KOPT-K1 (cell line): ENCODE data around the gene CCDC43.
"Not testable (repeated sequence)": the region's sequence is repeated elsewhere in the genome, so short reads cannot be mapped to it uniquely, and the experiment has no call there.

Experiments
- H3K27ac ChIP-seq: fragments of 200-600 bp; sonication (generic); 2 replicates; pipeline ENCODE4 v1.5.1; 2016; ENCODE audit warnings: antibody characterized with exemption, mild to moderate bottlenecking, low read depth, low read length; ENCODE audit not compliant: poor library complexity, severe bottlenecking
- H3K36me3 ChIP-seq: fragments of 200-600 bp; sonication (generic); 2 replicates; pipeline ENCODE4 v1.5.1; 2017; ENCODE audit warnings: antibody characterized with exemption, mild to moderate bottlenecking, low read length, moderate library complexity; ENCODE audit not compliant: insufficient read depth
- H3K9me3 ChIP-seq: fragments of 200-600 bp; sonication (generic); 2 replicates; pipeline ENCODE4 v1.5.1; 2017; ENCODE audit warnings: antibody characterized with exemption, low read length, mild to moderate bottlenecking; ENCODE audit not compliant: insufficient read depth, poor library complexity, severe bottlenecking

CCDC43 gene

DNA sequence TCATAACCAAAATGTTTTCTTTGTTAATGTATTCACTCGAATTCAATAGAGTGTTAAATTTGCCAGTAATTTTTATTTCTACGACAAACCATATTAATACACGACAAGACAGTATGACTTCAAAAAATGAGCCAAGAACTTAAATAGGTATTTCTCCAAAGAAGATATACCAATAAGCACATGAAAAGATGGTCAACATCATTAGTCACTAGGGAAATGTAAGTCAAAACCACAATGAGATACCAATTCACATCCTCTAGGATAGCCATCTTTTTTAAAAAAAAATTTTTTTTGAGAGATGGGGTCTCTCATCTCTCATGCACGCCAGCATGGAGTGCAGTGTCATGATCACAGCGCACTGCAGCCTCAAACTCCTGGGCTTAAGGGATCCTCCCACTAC lies 38.3 kb downstream of the CCDC43 start:
- no peaks in the 10 kb centered on the region for H3K9me3 ChIP-seq

DNA sequence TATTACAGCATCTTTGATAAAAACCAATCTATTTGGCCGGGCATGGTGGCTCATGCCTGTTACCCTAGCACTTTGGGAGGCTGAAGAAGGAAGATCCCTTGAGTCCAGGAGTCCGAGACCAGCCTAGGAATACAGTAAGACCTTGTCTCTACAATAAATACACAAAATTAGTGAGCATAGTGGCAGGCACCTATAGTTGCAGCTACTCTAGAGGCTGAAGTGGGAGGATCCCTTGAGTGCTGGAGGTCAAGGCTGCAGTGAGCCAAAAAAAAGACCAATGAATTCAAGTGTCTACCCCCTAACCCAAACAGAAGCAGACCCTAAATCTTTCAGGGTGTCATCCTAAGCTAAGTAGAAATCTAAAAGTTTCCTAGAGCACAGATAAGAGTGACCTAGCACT lies 40.6 kb downstream of the CCDC43 start:
- H3K9me3 ChIP-seq: no peaks in the 10 kb centered on the region
- H3K27ac ChIP-seq: no peak overlapping the region
- H3K36me3 ChIP-seq: no peaks in the 10 kb centered on the region

More for the DNA sequence above, 38.3 kb downstream of the CCDC43 start:
- Histone ChIP-seq H3K27ac (no peak overlapping the region), H3K36me3 (no peaks in the 10 kb centered on the region)

DNA sequence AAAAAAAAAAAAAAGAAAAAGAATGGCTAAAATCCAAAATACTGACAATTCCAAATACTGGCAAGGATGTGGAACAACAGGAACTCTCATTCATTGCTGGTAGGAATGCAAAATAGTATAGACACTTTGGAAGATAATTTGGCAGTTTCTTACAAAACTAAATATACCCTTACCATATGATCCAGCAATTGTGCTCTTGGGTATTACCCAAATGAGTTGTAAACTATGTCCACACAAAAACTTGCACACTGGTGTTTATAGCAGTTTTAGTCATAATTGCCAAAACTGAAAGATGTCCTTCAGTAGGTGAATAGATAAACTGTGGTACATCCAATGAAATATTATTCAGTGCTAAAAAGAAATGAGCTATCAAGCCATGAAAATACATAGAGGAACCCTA lies 41.8 kb downstream of the CCDC43 start:
- Histone ChIP-seq H3K27ac (no peak overlapping the region), H3K9me3 (no peaks in the 10 kb centered on the region), H3K36me3 (no peaks in the 10 kb centered on the region)

DNA sequence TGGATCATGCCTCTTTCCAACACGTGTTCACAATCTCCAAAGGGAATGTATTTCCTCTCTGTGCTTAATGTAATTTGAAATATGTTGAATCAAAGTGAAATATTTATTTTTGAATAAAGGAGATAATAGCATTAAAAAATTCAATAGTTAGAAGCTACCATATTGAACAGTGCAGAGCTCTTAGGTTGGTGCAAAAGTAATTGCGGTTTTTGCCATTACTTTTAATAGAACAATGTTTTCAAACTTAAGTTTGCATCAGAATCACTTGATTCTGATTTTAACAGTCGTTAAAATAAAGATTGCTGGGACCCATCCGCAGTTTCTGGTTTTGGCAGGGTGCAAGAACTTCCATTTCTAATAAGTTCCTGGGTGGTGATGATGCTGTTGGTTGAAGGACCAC lies 43.3 kb downstream of the CCDC43 start:
- H3K27ac ChIP-seq: no peak overlapping the region
- no peaks in the 10 kb centered on the region for H3K9me3 ChIP-seq
- no peaks in the 10 kb centered on the region for H3K36me3 ChIP-seq

DNA sequence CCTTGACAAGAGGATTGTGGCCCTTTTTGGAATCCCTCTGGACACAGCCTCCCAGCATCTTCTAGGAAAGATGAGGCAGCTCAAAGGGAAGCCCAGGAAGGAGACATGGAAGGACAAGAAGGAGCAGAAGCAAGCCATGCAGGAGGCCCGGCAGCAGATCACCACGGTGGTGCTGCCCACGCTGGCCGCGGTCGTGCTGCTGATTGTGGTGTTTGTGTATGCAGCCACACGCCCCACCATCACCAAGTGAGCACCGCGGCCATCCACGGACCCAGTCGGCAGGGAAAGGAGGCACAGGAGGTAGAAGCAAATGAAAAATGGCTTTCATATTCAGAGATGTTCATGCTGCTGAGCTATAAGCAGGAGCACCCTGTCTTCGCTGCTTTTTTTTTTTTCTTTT lies 44.2 kb downstream of the CCDC43 start:
- H3K27ac ChIP-seq: no peak overlapping the region
- no peaks in the 10 kb centered on the region for H3K9me3 ChIP-seq
- no peaks in the 10 kb centered on the region for H3K36me3 ChIP-seq

DNA sequence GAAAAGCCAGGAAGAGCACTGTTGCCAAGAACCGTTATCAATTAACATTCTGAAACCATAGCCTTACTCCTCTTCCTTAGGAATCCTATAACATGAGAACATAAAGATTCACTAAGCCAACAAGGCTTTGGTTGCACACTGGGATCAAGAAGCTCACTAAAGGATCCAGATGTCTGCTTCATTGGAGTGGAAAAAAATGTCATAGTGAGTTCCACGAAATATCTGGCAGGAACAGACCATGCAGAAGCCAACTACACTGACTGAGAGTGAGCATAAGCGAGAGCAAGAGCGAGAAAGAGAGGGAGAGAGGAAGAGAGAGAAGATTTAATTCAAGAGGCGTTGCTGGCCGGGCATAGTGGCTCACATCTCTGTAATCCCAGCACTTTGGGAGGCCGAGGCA lies 46.7 kb downstream of the CCDC43 start:
- H3K36me3 ChIP-seq: no peaks in the 10 kb centered on the region
- H3K27ac ChIP-seq: no peak overlapping the region
- H3K9me3 ChIP-seq: no peaks in the 10 kb centered on the region

DNA sequence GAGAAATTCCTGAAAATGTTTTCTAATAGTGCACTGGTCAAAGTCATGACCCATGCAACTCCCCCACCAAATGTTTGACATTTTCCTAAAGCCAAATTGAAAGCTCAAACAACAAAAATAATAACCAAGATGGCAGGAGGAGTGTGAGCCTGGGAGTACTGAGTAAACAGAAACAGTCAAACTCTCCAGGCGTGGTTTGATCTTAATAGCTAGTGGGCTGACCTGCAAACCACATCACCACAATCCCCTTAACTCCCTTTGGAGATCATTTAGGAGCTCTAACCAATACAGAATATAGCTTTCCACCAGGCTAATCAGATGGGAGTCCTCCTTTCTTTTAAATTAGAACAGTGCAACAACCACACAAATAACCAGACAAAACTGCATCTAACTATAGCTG lies 52.5 kb downstream of the CCDC43 start:
- no peaks in the 10 kb centered on the region for H3K9me3 ChIP-seq
- no peak overlapping the region for H3K27ac ChIP-seq
- no peaks in the 10 kb centered on the region for H3K36me3 ChIP-seq

DNA sequence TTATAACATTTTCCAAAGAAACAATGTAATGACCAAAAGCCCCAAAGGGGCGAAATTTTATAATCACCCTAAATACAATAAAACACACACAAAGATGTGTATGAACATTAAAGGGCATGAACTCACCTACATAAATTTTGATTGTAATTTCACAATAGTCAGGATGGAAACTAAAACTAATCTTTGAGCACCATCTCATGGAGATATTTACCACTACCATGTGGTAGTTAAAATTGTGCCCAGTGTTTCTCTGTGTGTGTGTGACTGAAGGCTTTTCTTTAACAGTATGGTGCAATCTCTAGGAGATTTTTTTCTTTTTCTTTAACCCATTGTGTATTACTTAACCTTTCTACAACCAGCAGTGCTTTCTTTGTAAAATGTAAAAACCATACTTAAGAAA lies 53.0 kb downstream of the CCDC43 start:
- Histone ChIP-seq H3K36me3 (no peaks in the 10 kb centered on the region), H3K9me3 (no peaks in the 10 kb centered on the region), H3K27ac (no peak overlapping the region)

DNA sequence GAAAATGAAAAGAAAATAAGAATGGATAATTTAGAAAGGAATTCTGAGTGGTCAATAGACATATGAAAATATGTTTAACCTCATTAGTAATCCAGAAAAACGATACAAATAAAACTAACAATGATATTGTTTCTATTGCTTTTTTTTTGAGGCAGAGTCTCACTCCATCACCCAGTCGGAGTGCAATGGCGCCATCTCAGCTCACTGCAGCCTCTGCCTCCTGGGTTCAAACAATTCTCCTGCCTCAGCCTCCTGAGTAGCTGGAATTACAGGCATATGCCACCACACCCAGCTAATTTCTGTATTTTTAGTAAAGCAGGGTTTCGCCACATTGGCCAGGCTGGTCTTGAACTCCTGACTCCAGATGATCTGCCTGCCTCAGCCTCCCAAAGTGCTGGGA lies 55.2 kb downstream of the CCDC43 start:
- not testable (repeated sequence) for H3K27ac ChIP-seq, H3K9me3 ChIP-seq, H3K36me3 ChIP-seq

DNA sequence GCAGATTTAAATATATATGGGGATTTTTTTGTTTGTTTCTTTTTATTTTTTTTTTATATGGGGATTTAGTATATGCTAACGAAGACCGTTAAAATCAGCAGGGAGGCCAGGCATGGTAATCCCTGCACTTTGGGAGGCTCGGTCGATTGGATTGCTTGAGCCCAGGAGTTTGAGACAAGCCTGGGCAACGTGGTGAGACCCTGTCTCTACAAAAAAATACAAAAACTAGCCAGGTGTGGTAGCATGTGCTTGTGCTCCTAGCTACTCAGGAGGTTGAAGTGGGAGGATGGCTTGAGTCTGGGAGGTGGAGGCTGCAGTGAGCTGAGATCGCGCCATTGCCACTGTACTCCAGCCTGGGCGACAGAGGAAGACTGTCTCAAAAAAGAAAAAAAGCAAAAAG lies 55.6 kb downstream of the CCDC43 start:
- H3K36me3 ChIP-seq: no peaks in the 10 kb centered on the region
- H3K9me3 ChIP-seq: no peaks in the 10 kb centered on the region
- H3K27ac ChIP-seq: no peak overlapping the region

DNA sequence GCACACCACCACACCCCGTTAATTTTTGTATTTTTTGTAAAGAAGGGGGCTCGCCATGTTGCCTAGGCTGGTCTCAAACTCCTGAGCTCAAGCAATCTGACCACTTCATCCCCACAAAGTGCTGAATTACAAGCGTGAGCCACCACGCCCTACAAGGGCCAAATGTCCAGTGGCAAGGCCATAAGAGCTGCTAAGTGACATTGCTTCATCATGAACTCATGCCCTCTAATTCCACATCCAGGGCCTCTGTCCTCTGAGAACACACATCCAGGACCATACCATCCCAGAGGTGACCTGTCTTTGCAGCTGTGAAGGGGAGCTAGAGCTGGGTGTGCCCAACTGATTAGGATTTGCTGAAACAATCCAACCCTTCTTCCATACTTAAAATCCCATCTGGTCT lies 58.9 kb downstream of the CCDC43 start:
- Histone ChIP-seq H3K36me3 (no peaks in the 10 kb centered on the region), H3K27ac (no peak overlapping the region), H3K9me3 (no peaks in the 10 kb centered on the region)

DNA sequence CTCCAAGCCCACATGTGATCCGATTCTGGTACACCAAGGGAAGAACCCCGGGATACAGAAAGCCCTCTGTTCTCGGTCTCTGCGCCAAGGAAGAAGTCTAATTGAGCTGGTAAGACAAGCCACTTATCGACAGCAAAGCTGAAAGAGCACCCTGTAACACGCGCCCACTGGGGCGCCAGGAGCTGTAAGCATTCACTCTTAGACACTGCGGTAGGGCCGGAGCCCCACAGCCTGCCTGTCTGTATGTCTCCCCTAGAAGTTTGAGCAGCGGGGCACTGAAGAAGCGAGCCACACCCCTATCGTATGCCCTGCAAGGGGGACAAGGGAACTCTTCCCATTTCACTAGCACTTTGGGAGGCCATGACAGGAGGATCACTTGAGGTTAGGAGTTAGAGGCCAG lies 60.3 kb downstream of the CCDC43 start:
- no peaks in the 10 kb centered on the region for H3K36me3 ChIP-seq
- H3K9me3 ChIP-seq: no peaks in the 10 kb centered on the region
- no peak overlapping the region for H3K27ac ChIP-seq

DNA sequence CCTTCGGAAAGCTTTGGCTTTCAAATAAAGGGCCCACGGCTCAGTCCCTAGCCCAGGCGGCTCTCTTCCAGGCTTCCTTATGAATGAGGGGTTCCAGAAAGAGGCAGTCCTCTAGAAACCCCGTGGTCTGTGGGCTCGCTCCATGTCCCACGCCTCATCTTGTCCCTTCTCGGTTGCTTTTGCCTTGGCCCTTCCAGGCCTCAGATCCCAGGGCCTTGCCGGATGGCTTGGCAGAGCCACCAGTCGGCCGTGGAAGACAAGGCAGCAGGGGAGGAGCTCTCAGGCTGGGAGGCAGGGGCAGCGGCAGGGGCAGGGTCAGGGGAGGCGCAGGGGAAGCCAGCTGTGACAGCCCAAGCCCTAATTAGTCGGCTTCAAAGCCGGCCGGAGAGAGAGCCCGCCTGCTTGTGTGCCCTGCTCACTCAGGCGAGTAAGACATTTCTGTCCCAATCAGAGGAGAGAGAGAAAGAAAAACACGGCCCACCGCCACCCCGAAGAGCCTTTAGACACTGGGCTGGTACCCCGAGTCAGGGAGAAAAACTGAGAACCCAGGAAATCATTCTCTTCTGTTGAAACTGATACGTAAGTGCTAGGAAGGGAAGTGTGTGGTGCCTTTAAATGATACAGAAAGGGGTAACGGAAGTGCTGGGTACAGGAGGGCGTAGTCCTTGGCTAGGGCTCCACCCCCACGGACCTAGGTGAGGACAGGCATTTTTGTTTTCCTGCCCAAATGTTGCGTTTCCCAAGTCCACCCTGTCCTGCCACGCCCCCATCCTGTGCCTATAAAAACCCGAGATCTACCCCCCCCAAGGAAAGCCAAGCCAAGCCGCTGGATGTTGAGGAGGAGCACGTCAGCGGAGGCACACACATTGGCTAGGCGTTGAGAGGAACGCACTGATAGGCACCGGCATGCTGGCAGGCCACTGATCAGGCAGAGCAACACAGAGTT lies 61.1 kb downstream of the CCDC43 start:
- Histone ChIP-seq H3K9me3 (no peaks in the 10 kb centered on the region), H3K27ac (no peak overlapping the region), H3K36me3 (no peaks in the 10 kb centered on the region)

DNA sequence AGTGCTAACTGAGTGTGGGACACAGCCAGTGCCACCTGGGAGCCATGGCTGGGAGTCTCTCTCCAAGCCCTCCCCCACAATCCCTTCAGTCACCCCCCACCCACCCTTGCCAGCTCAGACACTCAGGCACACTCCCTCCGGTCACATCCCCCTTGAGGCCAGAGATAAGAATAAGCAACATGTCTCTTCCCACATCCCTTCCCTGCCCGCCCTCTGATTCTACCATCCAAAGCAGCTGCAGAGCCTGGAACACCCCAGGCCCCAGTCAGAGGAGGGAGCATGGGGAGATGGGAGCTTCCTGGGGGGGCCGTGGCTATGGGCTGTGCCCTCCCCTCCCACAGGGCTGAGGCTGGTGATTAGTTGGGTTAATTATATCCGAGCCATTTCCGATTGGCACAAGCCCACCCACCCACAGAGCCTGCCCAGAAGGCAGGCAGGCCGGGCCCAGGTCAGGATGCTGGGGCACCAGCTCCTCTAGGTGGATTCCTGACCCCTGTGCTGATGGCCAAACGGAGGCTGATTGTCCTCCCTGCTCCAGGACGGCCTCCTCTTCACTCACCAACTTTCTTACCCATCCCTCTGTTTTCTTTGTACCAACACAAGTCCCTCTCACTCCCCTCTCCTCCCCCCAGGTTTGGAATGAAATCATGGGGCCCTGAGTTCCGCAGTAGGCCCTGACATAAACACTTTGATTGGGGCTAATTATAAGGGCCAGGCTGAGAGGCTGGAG lies 61.9 kb downstream of the CCDC43 start:
- no peaks in the 10 kb centered on the region for H3K9me3 ChIP-seq
- no peaks in the 10 kb centered on the region for H3K36me3 ChIP-seq
- no peak overlapping the region for H3K27ac ChIP-seq
